Spleen (tissue), 7 donors: ENCODE data around the gene ACO2.

Source experiments
- POLR2AphosphoS5 ChIP-seq, 3 donors: sonication (generic); formaldehyde crosslinking; IDR thresholded peaks; one replicate each; pipeline ENCODE4 v1.5.1; 2017; ENCODE audit warnings: antibody characterized with exemption in 3 of 3
- TF ChIP-seq, protein P1 (sequence below), 11 experiments: fragments of 200-600 bp in 7 of 11; fragments of 450-650 bp in 4 of 11; sonication (generic) in 4 of 11; IDR thresholded peaks in 8 of 11; conservative IDR thresholded peaks in 3 of 11; 1 replicate in 7 of 11; 2 replicates in 4 of 11; pipeline versions ENCODE4 v1.4.0 to v1.8.0; 2016 to 2021; ENCODE audit warnings: antibody characterized with exemption in 11 of 11, inconsistent platforms in 4 of 11, mild to moderate bottlenecking in 1 of 11
- donor health status: DM: no; HTN: no; CAD: no; lungs with moderate emphysema.
- donor health status: DM: no; HTN: no; CAD: no.
- donor health status: DM: no; HTN: no; CAD: no.

DNA sequence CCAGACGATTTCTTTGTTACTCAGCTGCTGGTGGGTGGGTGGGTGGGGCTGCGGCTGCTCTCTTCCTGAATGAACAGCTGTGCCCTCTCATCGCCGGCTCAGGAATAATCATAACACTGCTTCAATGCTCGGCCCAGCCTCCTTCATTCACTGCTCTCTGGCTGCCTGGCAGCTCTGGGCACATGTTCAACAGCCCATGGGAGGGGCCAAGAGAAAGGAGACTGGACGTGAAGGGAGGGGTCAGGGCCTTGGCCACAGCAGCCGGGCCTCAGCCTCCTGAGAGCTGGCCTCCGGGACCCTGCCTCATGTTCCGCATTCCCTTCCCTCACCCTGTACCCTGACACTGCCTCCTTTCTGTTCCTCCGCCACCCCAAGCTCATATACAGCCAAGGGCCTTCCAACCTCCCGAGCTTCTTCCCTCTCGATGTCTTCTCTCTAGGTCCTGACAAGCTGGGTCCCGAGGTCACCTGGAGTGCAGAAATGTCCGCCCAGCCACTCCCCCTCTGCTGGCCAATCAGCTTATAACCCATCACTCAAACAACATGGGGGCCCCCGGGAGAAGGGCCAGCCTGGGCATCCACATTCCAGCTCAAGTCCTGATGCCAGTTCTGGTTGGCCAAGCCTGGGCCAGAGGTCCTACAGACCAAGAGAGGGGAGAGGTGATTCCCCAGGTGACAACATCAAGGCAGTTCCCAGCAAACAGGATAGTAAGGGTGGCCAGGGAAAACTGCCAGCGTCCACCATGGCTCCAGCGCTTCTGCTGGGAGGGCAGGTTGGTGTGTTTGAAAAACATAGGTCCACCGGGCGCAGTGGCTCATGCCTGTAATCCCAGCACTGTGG, 88.7 kb downstream of the ACO2 start:
- TF ChIP-seq, protein P1, sequence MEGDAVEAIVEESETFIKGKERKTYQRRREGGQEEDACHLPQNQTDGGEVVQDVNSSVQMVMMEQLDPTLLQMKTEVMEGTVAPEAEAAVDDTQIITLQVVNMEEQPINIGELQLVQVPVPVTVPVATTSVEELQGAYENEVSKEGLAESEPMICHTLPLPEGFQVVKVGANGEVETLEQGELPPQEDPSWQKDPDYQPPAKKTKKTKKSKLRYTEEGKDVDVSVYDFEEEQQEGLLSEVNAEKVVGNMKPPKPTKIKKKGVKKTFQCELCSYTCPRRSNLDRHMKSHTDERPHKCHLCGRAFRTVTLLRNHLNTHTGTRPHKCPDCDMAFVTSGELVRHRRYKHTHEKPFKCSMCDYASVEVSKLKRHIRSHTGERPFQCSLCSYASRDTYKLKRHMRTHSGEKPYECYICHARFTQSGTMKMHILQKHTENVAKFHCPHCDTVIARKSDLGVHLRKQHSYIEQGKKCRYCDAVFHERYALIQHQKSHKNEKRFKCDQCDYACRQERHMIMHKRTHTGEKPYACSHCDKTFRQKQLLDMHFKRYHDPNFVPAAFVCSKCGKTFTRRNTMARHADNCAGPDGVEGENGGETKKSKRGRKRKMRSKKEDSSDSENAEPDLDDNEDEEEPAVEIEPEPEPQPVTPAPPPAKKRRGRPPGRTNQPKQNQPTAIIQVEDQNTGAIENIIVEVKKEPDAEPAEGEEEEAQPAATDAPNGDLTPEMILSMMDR (IDR thresholded peaks at IDR 0.05 in 8 of 11, conservative IDR thresholded peaks at IDR 0.05 in 3 of 11): no peak
- no peak for TF ChIP-seq POLR2AphosphoS5 (IDR thresholded peaks at IDR 0.05)
